ENCODE measurements around the gene SLC30A7.

DNA sequence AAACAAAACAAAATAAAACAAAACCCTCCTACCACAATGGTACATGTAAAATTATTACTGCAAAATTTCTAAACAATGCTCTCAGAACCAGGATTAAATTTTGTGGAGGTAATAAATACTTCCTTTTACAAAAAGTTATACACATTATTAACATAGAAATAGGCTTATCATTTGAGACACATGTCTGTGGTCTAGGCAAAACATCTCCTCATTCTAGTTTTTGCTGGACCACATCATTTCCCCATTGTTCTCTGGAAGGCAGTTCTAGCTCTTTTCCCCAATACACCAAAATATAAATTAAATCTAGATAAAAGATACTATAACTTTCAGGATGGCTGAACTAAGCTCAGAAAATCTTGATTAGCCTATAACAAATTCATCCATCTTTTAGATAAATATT, 19.6 kb upstream of the SLC30A7 start:
- TF ChIP-seq RARB (CRISPR knock-in tag; IDR thresholded peaks at IDR 0.05), result no peak
- TF ChIP-seq ZNF565 (CRISPR knock-in tag; conservative IDR thresholded peaks at IDR 0.05; ENCODE audit: low read depth), result no peak
- no peak for TF ChIP-seq ZFP3 (CRISPR knock-in tag; IDR thresholded peaks at IDR 0.05)
- no peak for TF ChIP-seq ARNTL (CRISPR knock-in tag; IDR thresholded peaks at IDR 0.05; ENCODE audit: borderline replicate concordance, low read depth)
- no peak for TF ChIP-seq ESRRG (CRISPR knock-in tag; IDR thresholded peaks at IDR 0.05)
- TF ChIP-seq, protein P1, sequence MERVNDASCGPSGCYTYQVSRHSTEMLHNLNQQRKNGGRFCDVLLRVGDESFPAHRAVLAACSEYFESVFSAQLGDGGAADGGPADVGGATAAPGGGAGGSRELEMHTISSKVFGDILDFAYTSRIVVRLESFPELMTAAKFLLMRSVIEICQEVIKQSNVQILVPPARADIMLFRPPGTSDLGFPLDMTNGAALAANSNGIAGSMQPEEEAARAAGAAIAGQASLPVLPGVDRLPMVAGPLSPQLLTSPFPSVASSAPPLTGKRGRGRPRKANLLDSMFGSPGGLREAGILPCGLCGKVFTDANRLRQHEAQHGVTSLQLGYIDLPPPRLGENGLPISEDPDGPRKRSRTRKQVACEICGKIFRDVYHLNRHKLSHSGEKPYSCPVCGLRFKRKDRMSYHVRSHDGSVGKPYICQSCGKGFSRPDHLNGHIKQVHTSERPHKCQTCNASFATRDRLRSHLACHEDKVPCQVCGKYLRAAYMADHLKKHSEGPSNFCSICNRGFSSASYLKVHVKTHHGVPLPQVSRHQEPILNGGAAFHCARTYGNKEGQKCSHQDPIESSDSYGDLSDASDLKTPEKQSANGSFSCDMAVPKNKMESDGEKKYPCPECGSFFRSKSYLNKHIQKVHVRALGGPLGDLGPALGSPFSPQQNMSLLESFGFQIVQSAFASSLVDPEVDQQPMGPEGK (CRISPR knock-in tag; IDR thresholded peaks at IDR 0.05; ENCODE audit: borderline replicate concordance), result no peak
- TF ChIP-seq ZC3H10 (CRISPR knock-in tag; IDR thresholded peaks at IDR 0.05), result no peak
- no peak for TF ChIP-seq ZNF70 (CRISPR knock-in tag; IDR thresholded peaks at IDR 0.05)
- TF ChIP-seq, protein P2, sequence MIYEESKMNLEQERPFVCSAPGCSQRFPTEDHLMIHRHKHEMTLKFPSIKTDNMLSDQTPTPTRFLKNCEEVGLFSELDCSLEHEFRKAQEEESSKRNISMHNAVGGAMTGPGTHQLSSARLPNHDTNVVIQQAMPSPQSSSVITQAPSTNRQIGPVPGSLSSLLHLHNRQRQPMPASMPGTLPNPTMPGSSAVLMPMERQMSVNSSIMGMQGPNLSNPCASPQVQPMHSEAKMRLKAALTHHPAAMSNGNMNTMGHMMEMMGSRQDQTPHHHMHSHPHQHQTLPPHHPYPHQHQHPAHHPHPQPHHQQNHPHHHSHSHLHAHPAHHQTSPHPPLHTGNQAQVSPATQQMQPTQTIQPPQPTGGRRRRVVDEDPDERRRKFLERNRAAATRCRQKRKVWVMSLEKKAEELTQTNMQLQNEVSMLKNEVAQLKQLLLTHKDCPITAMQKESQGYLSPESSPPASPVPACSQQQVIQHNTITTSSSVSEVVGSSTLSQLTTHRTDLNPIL (CRISPR knock-in tag; IDR thresholded peaks at IDR 0.05; ENCODE audit: low read depth), result no peak
- TF ChIP-seq SNAI2 (CRISPR knock-in tag; IDR thresholded peaks at IDR 0.05), result no peak
- TF ChIP-seq, protein P3, sequence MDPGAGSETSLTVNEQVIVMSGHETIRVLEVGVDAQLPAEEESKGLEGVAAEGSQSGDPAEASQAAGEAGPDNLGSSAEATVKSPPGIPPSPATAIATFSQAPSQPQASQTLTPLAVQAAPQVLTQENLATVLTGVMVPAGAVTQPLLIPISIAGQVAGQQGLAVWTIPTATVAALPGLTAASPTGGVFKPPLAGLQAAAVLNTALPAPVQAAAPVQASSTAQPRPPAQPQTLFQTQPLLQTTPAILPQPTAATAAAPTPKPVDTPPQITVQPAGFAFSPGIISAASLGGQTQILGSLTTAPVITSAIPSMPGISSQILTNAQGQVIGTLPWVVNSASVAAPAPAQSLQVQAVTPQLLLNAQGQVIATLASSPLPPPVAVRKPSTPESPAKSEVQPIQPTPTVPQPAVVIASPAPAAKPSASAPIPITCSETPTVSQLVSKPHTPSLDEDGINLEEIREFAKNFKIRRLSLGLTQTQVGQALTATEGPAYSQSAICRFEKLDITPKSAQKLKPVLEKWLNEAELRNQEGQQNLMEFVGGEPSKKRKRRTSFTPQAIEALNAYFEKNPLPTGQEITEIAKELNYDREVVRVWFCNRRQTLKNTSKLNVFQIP (CRISPR knock-in tag; IDR thresholded peaks at IDR 0.05; ENCODE audit: borderline replicate concordance, low read depth), result no peak
- TF ChIP-seq BACH2 (CRISPR knock-in tag; IDR thresholded peaks at IDR 0.05; ENCODE audit: borderline replicate concordance), result no peak
- TF ChIP-seq ZNF8 (CRISPR knock-in tag; IDR thresholded peaks at IDR 0.05), result no peak
